ENCODE measurements around the gene SPEM3.
"Not testable (repeated sequence)": the region's sequence is repeated elsewhere in the genome, so short reads cannot be mapped to it uniquely, and the experiment has no call there.

The SPEM3 gene

DNA sequence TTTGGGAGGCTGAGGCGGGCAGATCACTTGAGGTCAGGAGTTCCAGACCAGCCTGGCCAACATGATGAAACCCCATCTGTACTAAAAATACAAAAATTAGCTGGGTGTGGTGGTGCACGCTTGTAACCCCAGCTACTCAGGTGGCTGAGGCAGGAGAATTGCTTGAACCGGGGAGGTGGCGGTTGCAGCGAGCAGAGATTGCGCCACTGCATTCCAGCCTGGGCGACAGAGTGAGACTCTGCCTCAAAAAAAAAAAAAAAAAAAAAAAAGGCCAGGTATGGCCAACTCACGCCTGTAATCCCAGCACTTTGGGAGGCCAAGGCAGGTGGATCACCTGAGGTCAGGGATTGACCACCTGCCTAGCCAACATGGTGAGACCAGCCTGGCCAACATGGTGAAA is 46.1 kb downstream of the SPEM3 start:
- DNase-seq (ENCODE audit: low read depth): not testable (repeated sequence)

DNA sequence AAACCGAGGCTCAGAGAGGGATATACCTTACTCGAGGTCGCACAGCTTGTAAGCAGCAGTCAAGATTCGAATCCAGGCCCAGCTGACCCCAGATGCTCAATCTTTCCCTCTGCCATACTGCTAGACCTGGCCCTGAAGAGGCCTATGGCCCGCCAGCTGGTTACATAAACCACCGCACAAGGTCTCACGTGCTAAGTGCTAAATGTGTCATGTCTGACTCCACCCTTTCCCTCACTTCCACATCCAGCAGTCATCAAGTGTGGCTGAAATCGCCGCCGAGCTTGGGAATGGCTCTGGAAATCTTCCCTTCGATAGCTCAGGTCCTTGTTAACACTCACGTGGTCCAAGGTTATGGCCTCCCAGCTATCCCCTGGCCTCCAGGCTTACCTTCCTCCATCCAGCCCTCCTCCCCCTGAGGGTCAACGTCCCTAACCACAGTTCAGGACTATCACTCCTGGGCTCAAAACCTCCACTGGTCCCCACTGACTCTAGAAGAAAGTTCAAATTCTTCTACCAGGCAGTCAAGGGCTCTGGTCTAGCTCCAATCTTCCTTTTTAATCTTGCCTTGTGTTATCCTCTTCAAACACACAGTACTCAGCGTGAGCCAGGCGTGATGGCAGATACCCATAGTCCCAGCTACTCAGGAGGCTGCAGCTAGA is 47.2 kb downstream of the SPEM3 start:
- no peak for DNase-seq (ENCODE audit: low read depth)

DNA sequence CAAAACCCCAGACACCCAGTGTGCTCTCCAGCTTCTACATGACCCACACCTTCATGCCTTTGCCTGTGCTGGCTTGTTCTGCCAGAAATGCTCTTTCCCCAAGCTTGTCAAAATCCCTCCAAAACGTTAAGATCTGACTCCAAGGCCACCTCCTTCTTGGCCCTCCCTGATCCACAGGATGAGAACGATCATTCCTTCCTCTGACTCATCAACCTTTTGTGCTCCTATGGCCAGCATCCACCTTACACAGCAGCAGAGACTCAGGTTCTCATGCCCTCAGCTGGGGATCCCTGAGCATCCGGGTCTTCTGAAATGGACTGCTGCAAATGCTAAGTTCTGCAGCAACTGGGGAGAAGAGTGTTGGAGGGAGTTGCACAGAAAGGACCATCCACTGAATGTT is 47.8 kb downstream of the SPEM3 start:
- DNase-seq (ENCODE audit: low read depth): no peak

DNA sequence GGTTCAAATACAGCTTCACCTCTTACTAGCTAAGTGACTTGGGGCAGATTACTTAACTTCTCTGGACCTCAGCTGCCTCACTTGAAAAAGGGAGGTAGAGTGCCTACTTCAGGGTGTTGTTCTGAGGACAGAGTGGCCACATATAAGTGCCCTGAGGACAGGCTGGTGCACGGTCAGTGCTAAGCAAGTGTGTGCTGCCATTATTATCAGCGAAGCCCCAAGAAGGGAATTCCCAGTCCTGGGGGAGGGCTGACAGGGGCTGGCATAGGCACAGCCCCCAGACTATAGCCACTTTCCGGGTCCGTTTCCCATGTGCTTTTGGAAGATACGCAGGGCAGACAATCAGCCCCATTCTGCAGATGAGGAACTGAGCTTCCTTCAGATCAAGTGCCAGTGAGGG is 48.3 kb downstream of the SPEM3 start:
- no peak for DNase-seq (ENCODE audit: low read depth)

GRCh38 chr17:7477392-7478275 is 49.0 kb downstream of the SPEM3 start:
- DNase-seq (ENCODE audit: low read depth): no peak

GRCh38 chr17:7478276-7479212 is 49.9 kb downstream of the SPEM3 start:
- DNase-seq (ENCODE audit: low read depth): peak; percentile 49

GRCh38 chr17:7479213-7480088 is 50.8 kb downstream of the SPEM3 start, which contains the start of gene ZBTB4:
ZBTB4 (minus strand) TSS chr17:7479631; CDS start chr17:7466801, 12,830 bp downstream.
- peak; percentile 59 for DNase-seq (ENCODE audit: low read depth)

GRCh38 chr17:7480089-7480384 is 51.4 kb downstream of the SPEM3 start:
- no peak for DNase-seq (ENCODE audit: low read depth)

DNA sequence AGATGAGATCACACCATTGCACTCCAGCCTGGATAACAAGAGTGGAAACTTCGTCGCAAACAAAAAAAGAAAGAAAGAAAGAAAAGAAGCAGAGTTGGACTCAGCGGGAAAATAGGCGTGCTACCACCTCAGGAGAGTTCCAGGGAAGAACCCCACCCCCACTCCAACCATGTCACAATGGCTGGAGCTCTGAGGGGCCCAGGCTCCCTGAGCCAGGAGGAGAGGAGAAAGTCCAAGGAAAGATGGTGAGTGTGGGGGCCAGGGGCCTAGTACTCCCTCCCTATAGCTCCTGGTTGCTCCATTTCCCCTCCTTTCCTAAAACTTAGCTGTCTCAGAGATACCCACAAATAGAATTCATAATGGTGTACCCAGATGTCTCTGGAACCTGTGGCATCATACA is 52.6 kb downstream of the SPEM3 start, which contains the start of gene SLC35G6:
TSS of gene SLC35G6 (plus strand) at position 172 of the 400 bp plus-strand sequence. CDS start at position 243, 71 bp downstream.
- DNase-seq (ENCODE audit: low read depth): not testable (repeated sequence)

DNA sequence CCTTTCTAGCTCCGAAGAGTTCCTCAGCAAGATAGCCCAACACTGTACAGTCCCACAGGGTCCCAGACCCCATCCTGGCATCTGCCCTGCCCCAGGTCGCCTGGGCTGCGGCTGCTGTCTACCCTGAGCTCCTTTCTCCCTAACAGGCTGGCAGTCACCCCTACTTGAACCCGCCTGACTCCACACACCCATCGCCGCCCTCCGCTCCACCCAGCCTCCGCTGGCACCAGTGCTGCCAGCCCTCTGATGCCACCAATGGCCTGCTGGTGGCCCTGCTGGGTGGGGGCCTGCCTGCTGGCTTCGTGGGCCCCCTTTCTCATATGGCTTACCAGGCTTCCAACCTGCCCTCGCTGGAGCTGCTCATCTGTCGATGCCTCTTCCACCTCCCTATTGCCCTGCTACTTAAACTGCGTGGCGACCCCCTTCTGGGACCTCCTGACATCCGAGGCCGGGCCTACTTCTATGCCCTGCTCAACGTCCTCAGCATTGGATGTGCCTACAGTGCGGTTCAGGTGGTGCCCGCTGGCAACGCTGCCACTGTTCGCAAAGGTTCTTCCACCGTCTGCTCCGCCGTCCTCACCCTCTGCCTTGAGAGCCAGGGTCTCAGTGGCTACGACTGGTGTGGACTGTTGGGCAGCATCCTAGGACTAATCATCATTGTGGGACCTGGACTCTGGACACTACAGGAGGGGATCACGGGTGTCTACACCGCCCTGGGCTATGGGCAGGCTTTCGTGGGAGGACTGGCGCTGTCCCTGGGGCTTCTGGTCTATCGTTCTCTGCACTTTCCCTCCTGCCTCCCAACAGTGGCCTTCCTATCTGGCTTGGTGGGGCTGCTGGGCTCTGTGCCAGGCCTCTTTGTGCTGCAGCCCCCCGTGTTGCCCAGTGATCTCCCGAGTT is 53.4 kb downstream of the SPEM3 start:
- not testable (repeated sequence) for DNase-seq (ENCODE audit: low read depth)
